ENCODE results near the gene ITPR1. TPM values are rescaled to one million over a fixed set of nuclear protein-coding genes. Genes with fewer than 3 reads are reported as not detected.
"Not testable (repeated sequence)": the region's sequence is repeated elsewhere in the genome, so short reads cannot be mapped to it uniquely, and the experiment has no call there.

Gene ITPR1
- polyA plus RNA-seq (ENCODE audit: low read depth in 6 of 6) = 100 to 1,000 TPM in 1 of 6 donors, 10 to 100 TPM in 5; 54.8 to 110 (median 87.3) TPM

DNA sequence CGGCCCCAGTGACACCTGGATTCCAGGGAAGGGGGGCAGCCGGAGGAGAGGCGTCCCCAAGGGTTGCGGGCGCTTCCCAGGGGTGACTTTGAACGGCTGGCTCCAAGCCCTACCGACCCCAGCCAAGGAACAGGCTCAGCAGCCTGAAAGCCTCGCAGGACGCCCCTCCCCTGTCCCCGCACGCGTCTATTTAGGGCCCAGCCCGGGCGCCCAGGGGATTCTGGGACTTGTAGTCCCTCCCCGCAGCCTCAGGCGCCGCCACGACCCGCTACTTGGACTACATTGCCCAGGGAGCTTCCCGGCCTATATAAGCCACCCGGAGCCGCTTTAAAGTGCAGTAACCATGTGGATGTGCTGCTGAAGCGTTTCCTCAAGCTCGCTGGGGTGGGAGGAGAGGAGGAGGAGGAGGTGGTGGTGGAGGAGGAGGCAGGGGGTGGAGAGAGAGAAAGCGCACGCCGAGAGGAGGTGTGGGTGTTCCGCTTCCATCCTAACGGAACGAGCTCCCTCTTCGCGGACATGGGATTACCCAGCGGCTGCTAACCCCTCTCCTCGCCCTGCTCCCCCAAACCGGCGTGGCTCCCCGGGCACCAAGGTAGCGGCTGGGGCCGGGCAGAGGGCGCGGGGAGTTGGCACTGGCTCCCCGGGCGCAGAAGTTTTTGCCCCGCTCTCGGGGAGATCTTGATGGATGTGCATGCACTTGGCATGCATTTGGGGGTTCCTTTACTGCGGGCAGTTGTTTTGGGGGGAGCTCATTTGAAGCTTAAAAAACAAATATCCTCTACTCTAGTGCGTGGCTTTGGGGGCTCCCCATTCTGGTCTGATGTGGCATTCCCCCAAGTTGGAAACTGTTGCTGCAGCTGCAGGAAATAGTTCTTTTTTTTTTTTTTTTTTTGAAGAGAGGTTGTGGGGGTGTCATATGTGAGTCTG is at the start of gene ITPR1:
ITPR1 (plus strand) TSS at position 335 of the 927 bp plus-strand sequence. CDS start 23,144 bp downstream, outside the sequence.
- Mint-ChIP-seq H3K36me3 (peaks cover 35% of the 10 kb centered on the region in 2 donors), H3K4me1 (peaks cover 45 to 55% (median 53%) of the 10 kb centered on the region in 3 donors), H3K27ac (peak within 1 kb of the TSS; percentile 84 to 99 (median 97)), H3K27me3 (no peaks in the 10 kb centered on the region), H3K4me3 (peak within 1 kb of the TSS; percentile 92 to 100 (median 99)), H3K9me3 (peaks cover 0 to 2% (median 0%) of the 10 kb centered on the region in 7 donors)
- DNase-seq = peak; percentile 97
- peak; percentile 81 to 82 for ATAC-seq (ENCODE audit: low read depth in 2 of 2)

GRCh38 chr3:4447295-4447999 is 45.7 kb upstream of the ITPR1 start:
- H3K27me3 Mint-ChIP-seq = no peaks in the 10 kb centered on the region
- peaks cover 0 to 4% (median 0%) of the 10 kb centered on the region in 3 donors for H3K4me1 Mint-ChIP-seq
- H3K4me3 Mint-ChIP-seq = no peak overlapping the region
- H3K9me3 Mint-ChIP-seq = no peaks in the 10 kb centered on the region
- DNase-seq (no peak), ATAC-seq (ENCODE audit: low read depth in 2 of 2) (no peak)
- no peak overlapping the region for H3K27ac Mint-ChIP-seq
- H3K36me3 Mint-ChIP-seq = peaks cover 18 to 33% of the 10 kb centered on the region in 2 donors

GRCh38 chr3:4448187-4448586 is 45.0 kb upstream of the ITPR1 start:
- ATAC-seq (ENCODE audit: low read depth in 2 of 2) = no peak
- H3K4me1 Mint-ChIP-seq = peaks cover 0 to 3% (median 0%) of the 10 kb centered on the region in 3 donors
- H3K27me3 Mint-ChIP-seq = no peaks in the 10 kb centered on the region
- no peak for DNase-seq
- H3K9me3 Mint-ChIP-seq = no peaks in the 10 kb centered on the region
- H3K27ac Mint-ChIP-seq = no peak overlapping the region
- peaks cover 20 to 29% of the 10 kb centered on the region in 2 donors for H3K36me3 Mint-ChIP-seq
- H3K4me3 Mint-ChIP-seq = peak overlapping the region in 1 of 8 donors; percentile 16

DNA sequence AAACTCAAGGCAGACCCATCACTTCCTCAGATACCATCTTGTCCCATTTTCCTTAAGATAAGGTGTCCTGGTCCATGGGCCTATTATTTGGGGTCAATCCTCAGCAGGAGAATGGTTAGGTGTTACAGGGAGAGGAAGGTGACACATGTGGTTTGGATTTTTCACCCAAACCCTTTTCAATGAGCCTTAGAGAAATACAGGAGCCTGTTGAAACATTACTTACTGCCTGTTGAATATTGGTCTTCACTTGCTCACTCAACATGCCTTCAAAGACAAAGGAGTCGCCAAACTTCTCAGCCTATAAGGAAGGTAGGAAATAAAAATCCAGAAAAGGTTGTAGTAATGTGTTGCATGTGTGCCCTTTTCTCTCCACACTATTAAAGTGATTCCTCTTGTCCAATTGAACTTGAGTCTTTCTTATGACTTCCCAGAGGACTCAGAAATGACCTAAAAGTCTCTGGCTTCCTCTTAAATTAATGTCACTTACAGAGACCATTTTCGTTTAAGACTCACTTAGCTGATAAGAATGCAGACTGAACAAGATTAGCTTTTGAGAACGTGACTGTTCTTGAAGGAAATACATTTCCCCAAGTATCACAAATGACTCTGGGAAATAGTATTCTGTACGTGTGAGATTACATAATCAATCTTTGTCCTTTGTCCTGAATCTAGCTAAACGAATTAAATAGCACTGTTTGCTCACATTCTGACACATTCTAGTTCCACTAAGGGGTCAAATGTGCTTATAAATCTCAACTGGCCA is 43.9 kb upstream of the ITPR1 start:
- Mint-ChIP-seq H3K9me3 (no peaks in the 10 kb centered on the region), H3K27me3 (no peaks in the 10 kb centered on the region), H3K4me3 (no peak overlapping the region), H3K27ac (no peak overlapping the region), H3K4me1 (peaks cover 0 to 6% (median 0%) of the 10 kb centered on the region in 3 donors), H3K36me3 (peaks cover 20 to 29% of the 10 kb centered on the region in 2 donors)
- DNase-seq (no peak), ATAC-seq (ENCODE audit: low read depth in 2 of 2) (no peak)

DNA sequence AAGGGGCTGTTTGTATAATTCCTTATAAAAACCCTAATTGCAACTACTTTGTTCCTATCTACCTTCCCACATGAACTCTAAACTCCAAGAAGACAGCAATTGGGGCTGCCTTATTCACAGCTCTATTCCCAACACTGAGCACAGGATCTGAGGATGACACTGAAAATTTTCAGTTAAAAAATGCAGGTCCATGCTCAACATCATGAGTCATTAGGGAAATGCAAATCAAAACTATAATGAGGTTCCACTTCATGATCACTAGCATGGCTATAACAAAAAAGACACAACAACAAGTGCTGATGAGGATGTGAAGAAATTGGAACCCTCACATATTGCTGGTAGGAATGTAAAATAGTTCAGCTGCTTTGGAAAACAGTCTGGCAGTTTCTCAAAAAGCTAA is 39.0 kb upstream of the ITPR1 start:
- no peaks in the 10 kb centered on the region for H3K27me3 Mint-ChIP-seq
- no peak overlapping the region for H3K27ac Mint-ChIP-seq
- no peaks in the 10 kb centered on the region for H3K9me3 Mint-ChIP-seq
- ATAC-seq (ENCODE audit: low read depth in 2 of 2) (no peak), DNase-seq (no peak)
- H3K4me1 Mint-ChIP-seq = peaks cover 0 to 6% (median 1%) of the 10 kb centered on the region in 3 donors
- no peak overlapping the region for H3K4me3 Mint-ChIP-seq
- H3K36me3 Mint-ChIP-seq = peaks cover 9 to 16% of the 10 kb centered on the region in 2 donors

- H3K27ac Mint-ChIP-seq; H3K36me3 Mint-ChIP-seq; H3K9me3 Mint-ChIP-seq; H3K4me1 Mint-ChIP-seq; DNase-seq; H3K27me3 Mint-ChIP-seq; H3K4me3 Mint-ChIP-seq; ATAC-seq (ENCODE audit: low read depth in 2 of 2): not testable (repeated sequence)
These were observed 36.4 kb upstream of the ITPR1 start for GRCh38 chr3:4456780-4457179.

- peak overlapping the region in 1 of 6 donors; percentile 68 for H3K27ac Mint-ChIP-seq
- H3K4me3 Mint-ChIP-seq = peak overlapping the region in 1 of 8 donors; percentile 42
- no peaks in the 10 kb centered on the region for H3K9me3 Mint-ChIP-seq
- ATAC-seq (ENCODE audit: low read depth in 2 of 2) = no peak
- no peaks in the 10 kb centered on the region for H3K36me3 Mint-ChIP-seq
- DNase-seq = no peak
- no peaks in the 10 kb centered on the region for H3K27me3 Mint-ChIP-seq
- peaks cover 8 to 19% (median 12%) of the 10 kb centered on the region in 3 donors for H3K4me1 Mint-ChIP-seq
These were observed 34.2 kb upstream of the ITPR1 start for GRCh38 chr3:4458961-4459360.

DNA sequence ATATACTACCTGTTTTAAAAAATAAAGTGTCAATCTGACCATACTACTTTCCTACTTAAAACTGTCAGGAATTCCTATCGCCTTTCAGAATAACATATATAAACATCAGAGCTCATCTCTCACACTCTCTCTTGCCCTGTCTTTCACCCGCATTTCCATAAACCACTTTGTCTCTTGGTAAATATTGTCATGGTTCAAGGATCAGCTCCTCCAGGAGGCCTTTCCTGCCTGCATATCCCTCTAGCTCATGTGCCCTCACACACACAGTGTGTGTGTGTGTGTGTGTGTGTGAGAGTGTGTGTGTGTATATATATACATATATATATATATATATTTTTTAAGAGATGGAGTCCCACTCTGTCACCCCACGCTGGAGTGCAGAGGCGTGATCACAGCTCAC is 32.8 kb upstream of the ITPR1 start:
- Mint-ChIP-seq H3K27ac (no peak overlapping the region), H3K27me3 (no peaks in the 10 kb centered on the region), H3K4me3 (no peak overlapping the region), H3K9me3 (no peaks in the 10 kb centered on the region), H3K36me3 (no peaks in the 10 kb centered on the region), H3K4me1 (peaks cover 8 to 18% (median 9%) of the 10 kb centered on the region in 3 donors)
- ATAC-seq (ENCODE audit: low read depth in 2 of 2) (no peak), DNase-seq (no peak)

DNA sequence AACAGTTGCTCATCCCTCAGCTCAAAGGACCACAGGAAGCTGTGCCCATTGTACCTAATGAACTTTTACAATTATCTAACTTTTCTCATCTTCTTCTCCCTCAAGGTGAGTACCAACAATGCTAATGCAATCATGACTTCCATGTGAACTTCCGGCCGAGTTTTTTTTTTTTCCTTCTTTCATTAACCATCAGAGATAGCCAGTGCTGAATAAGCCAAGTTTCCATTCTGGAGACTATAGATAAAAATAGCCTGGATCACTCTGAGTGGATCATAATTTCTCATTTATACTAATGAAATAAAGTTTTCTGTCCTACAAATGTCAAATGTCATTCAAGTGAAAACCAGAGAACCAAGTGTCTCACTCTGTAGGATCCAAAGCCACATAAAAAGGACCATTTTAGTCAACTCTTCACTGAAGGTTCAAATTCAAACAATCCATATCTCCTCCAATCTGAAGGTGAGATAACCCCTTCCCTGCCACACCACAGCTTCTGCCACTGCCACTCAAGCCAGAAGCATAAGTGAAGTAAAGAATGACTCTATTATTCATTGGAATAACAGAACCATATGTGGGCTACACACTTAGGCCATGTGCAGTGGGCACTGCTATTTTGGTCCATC is 31.6 kb upstream of the ITPR1 start:
- peaks cover 15 to 25% (median 19%) of the 10 kb centered on the region in 3 donors for H3K4me1 Mint-ChIP-seq
- H3K27ac Mint-ChIP-seq = peak overlapping the region in 1 of 6 donors; percentile 22
- no peak overlapping the region for H3K4me3 Mint-ChIP-seq
- no peaks in the 10 kb centered on the region for H3K36me3 Mint-ChIP-seq
- DNase-seq = no peak
- H3K9me3 Mint-ChIP-seq = no peaks in the 10 kb centered on the region
- H3K27me3 Mint-ChIP-seq = no peaks in the 10 kb centered on the region
- no peak for ATAC-seq (ENCODE audit: low read depth in 2 of 2)

DNA sequence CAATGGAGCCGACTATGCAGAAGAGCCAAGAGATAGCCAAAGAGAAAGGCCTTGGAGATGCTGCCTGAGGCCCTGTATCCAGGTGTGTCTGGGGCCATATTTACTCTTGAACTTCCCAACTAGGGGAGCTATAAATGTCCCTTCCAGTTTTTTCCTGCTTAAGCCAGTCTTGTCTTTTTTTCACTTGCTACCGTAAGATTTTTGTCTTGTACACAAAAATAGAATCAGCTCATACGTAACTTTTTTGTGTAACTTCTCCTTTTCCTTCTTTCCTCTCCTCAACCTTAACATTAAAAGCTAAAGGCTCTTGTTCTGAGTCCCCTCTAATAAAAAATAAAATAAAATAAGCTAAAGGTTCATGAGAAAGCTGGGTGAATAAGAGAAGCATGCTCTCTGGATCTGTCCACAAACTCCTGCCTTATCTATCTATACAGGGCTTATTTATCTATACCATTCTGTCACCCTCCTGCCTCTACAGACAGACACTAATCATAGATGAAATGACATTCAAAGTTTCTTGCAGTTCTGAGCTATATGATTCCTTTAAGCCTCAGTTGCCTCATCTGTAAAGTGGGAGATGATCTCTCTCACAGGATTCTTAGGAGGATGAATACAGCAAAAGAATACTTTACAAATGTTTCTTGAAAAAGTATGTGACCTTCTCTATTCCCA is 30.6 kb upstream of the ITPR1 start:
- no peaks in the 10 kb centered on the region for H3K36me3 Mint-ChIP-seq
- ATAC-seq (ENCODE audit: low read depth in 2 of 2) = no peak
- no peak overlapping the region for H3K4me3 Mint-ChIP-seq
- no peaks in the 10 kb centered on the region for H3K27me3 Mint-ChIP-seq
- H3K27ac Mint-ChIP-seq = peak overlapping the region in 3 of 6 donors; percentile 39 to 81 (median 75)
- DNase-seq = no peak
- peaks cover 20 to 30% (median 20%) of the 10 kb centered on the region in 3 donors for H3K4me1 Mint-ChIP-seq
- no peaks in the 10 kb centered on the region for H3K9me3 Mint-ChIP-seq

DNA sequence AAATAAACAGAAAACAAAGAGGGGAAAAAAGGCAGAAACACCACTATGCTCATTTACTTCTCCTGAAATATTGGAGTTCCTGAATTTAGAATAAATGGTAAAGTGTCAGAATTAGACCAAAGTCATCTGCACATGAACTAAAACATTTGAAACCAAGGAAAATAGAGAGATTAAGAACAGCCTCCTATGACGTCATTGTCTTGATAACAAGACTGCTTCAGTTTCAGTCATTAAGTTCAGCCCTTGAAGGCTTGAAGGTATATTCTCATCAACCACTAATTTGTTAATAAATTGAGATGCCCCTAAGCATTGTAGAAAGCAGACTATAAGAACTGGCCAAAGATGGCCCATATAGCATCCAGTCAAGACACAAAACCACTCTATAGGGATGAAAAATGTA is 28.6 kb upstream of the ITPR1 start:
- no peak for ATAC-seq (ENCODE audit: low read depth in 2 of 2)
- Mint-ChIP-seq H3K27me3 (no peaks in the 10 kb centered on the region), H3K27ac (peak overlapping the region in 1 of 6 donors; percentile 27), H3K4me3 (peak overlapping the region in 2 of 8 donors; percentile 83 to 88), H3K4me1 (peaks cover 20 to 32% (median 22%) of the 10 kb centered on the region in 3 donors), H3K36me3 (no peaks in the 10 kb centered on the region), H3K9me3 (no peaks in the 10 kb centered on the region)
- no peak for DNase-seq

Measured in naive B cell (primary cell).